HepG2 (cell line): ENCODE results near the gene RNF17. TPM values are rescaled to one million over a fixed set of nuclear protein-coding genes. Genes with fewer than 3 reads are reported as not detected.

Experiments
- FOXA1 ChIP-seq, 2 experiments: fragments of 450-650 bp in 1 of 2; sonication (generic) in 1 of 2; formaldehyde crosslinking in 1 of 2; IDR thresholded peaks; 2 replicates each; pipeline versions ENCODE4 v1.4.0 to v1.6.1; 2016 to 2020; ENCODE audit warnings: missing genetic modification reagents in 1 of 2
- FOXK1 ChIP-seq: sonication (generic); formaldehyde crosslinking; IDR thresholded peaks from 2 replicates; pipeline ENCODE4 v1.4.0; 2020; ENCODE audit warnings: low read depth, missing genetic modification reagents, borderline replicate concordance
- FOXO1 ChIP-seq: sonication (generic); formaldehyde crosslinking; IDR thresholded peaks from 2 replicates; pipeline ENCODE4 v1.4.0; 2020; ENCODE audit warnings: missing genetic modification reagents
- HIVEP1 ChIP-seq: sonication (generic); formaldehyde crosslinking; IDR thresholded peaks from 2 replicates; pipeline ENCODE4 v1.4.0; 2020; ENCODE audit warnings: mild to moderate bottlenecking, missing genetic modification reagents
- HOXA5 ChIP-seq: sonication (generic); formaldehyde crosslinking; IDR thresholded peaks from 2 replicates; pipeline ENCODE4 v1.4.0; 2020; ENCODE audit warnings: missing genetic modification reagents
- KIAA2018 ChIP-seq: sonication (generic); formaldehyde crosslinking; IDR thresholded peaks from 2 replicates; pipeline ENCODE4 v1.5.0; 2020; ENCODE audit warnings: mild to moderate bottlenecking, missing genetic modification reagents, borderline replicate concordance
- SIN3A ChIP-seq: IDR thresholded peaks from 2 replicates; pipeline ENCODE4 v1.6.1; 2011; ENCODE audit warnings: low read depth, mild to moderate bottlenecking, control low read depth, low read length, borderline replicate concordance
- STAT5B ChIP-seq: sonication (generic); formaldehyde crosslinking; IDR thresholded peaks from 2 replicates; pipeline ENCODE4 v1.4.0; 2020; ENCODE audit warnings: missing genetic modification reagents
- TRAFD1 ChIP-seq: sonication (generic); formaldehyde crosslinking; IDR thresholded peaks from 2 replicates; pipeline ENCODE4 v1.5.1; 2020; ENCODE audit warnings: missing genetic modification reagents, mild to moderate bottlenecking, borderline replicate concordance
- TSC22D2 ChIP-seq: sonication (generic); formaldehyde crosslinking; IDR thresholded peaks from 2 replicates; pipeline ENCODE4 v1.5.1; 2020; ENCODE audit warnings: missing genetic modification reagents, mild to moderate bottlenecking, borderline replicate concordance
- ZNF878 ChIP-seq: sonication (generic); formaldehyde crosslinking; IDR thresholded peaks from 2 replicates; pipeline ENCODE4 v1.8.1; 2023; ENCODE audit warnings: mild to moderate bottlenecking, missing genetic modification reagents, moderate library complexity
- polyA plus RNA-seq, 8 experiments: library from polyadenylated mRNA; depleted of rRNA in 3 of 8; stranded (reverse) in 7 of 8; unstranded in 1 of 8; fragments of >200 nt; fragmentation: Illumina TruSeq in 4 of 8; extraction: Trizol in 4 of 8; gene quantifications; 2 replicates each; pipeline versions ENCODE4 v1.2.1 to v1.2.3, GENCODE V29; 2011 to 2016; ENCODE audit warnings: low read depth in 4 of 8, missing spikeins in 1 of 8, mixed read lengths in 1 of 8; ENCODE audit not compliant: insufficient read depth in 1 of 8
- total RNA-seq, 5 experiments: library from RNA; depleted of rRNA; stranded (reverse); fragments of >200 nt; fragmentation: Illumina TruSeq; extraction: Trizol; gene quantifications; 2 replicates each; pipeline ENCODE4 v1.2.3, GENCODE V29; 2016; ENCODE audit warnings: low read depth in 1 of 5
- TF ChIP-seq, protein P1 (sequence below): sonication (generic); formaldehyde crosslinking; IDR thresholded peaks from 2 replicates; pipeline ENCODE4 v1.5.1; 2020; ENCODE audit warnings: mild to moderate bottlenecking, missing genetic modification reagents
- TF ChIP-seq, protein P2 (sequence below): IDR thresholded peaks from 2 replicates; pipeline ENCODE4 v1.6.1; 2016; ENCODE audit warnings: missing compliant biosample characterization, missing genetic modification reagents, borderline replicate concordance

The RNF17 gene
- total and polyA plus RNA-seq, 2 of the 13 experiments (the other 11 are each of a cell fraction or from before 2014, with no cell fraction given): not detected

DNA sequence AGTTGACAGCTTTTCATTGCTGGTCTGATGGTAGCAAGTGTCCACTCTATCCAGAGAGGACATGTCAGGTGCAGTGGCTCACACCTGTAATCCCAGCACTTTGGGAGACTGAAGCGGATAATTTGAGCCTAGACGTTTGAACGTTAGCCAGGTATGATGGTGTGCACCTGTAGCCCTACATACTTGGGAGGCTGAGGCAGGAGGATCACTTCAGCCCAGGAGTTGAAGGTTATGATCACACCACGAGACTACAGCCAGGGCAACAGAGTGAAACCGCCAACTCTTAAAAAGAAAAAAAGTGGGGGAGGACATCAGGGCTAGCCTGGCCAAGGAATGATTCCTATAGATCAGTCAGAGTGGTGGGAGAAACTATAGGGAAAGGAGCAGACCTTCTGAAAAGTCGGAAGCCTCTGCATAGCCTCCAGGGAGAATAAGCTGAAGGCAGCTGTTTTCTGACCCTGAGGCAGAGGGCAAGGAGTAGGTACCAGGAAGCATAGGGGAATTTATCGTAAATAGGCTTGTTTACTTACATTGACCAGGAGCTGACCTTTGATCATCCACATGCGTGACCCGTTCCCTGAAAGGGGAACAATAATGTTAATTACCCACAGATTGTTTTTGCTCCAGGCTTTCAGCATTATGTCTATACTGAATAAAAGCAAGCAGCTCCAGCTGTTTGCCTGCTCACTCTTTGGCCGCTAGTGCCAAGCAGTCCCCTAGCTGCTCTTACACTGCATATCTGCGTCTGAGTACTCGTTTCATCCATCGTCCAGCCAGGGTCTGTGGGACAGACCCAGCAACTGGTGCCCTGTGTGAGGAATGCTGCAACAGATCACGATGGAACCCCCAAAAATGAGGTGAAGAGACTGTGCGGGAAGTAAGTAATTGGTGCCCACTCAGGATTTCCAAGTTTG lies 161.6 kb downstream of the RNF17 start (continued):
- no peak for TF ChIP-seq TRAFD1 (CRISPR knock-in tag)
- TF ChIP-seq FOXA1 (IDR thresholded peaks at IDR 0.05): no peak
- peak; percentile 66 for TF ChIP-seq FOXA1 (CRISPR knock-in tag; IDR thresholded peaks at IDR 0.05)
- TF ChIP-seq KIAA2018 (CRISPR knock-in tag): no peak
- TF ChIP-seq SIN3A: no peak
- no peak for TF ChIP-seq HIVEP1
- no peak for TF ChIP-seq TSC22D2 (CRISPR knock-in tag)
- TF ChIP-seq FOXO1 (CRISPR knock-in tag): peak; percentile 57
- TF ChIP-seq, protein P1, sequence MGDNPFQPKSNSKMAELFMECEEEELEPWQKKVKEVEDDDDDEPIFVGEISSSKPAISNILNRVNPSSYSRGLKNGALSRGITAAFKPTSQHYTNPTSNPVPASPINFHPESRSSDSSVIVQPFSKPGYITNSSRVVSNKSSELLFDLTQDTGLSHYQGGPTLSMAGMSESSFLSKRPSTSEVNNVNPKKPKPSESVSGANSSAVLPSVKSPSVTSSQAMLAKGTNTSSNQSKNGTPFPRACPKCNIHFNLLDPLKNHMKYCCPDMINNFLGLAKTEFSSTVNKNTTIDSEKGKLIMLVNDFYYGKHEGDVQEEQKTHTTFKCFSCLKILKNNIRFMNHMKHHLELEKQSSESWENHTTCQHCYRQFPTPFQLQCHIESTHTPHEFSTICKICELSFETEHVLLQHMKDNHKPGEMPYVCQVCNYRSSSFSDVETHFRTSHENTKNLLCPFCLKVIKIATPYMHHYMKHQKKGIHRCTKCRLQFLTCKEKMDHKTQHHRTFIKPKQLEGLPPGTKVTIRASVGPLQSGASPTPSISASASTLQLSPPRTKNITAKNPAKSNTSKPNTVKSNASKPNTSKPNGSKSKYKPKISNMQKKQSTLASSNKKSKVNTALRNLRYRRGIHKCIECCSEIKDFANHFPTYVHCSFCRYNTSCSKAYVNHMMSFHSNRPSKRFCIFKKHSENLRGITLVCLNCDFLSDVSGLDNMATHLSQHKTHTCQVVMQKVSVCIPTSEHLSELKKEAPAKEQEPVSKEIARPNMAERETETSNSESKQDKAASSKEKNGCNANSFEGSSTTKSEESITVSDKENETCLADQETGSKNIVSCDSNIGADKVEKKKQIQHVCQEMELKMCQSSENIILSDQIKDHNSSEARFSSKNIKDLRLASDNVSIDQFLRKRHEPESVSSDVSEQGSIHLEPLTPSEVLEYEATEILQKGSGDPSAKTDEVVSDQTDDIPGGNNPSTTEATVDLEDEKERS: no peak
- TF ChIP-seq ZNF878 (CRISPR knock-in tag): no peak
- 0 out of 2 replicates have a peak, but pooled peaks have one; percentile 43 for TF ChIP-seq FOXK1 (CRISPR knock-in tag)
- TF ChIP-seq HOXA5 (CRISPR knock-in tag): no peak
- TF ChIP-seq, protein P2, sequence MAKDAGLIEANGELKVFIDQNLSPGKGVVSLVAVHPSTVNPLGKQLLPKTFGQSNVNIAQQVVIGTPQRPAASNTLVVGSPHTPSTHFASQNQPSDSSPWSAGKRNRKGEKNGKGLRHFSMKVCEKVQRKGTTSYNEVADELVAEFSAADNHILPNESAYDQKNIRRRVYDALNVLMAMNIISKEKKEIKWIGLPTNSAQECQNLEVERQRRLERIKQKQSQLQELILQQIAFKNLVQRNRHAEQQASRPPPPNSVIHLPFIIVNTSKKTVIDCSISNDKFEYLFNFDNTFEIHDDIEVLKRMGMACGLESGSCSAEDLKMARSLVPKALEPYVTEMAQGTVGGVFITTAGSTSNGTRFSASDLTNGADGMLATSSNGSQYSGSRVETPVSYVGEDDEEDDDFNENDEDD (CRISPR knock-in tag): no peak
- TF ChIP-seq STAT5B: no peak
